ENCODE data around the gene HMGXB3. TPM values are rescaled to one million over a fixed set of nuclear protein-coding genes. Genes with fewer than 3 reads are reported as not detected.

The HMGXB3 gene
- total and polyA plus RNA-seq, 4 donors = 2.7 to 22.9 (median 11.0) TPM

DNA sequence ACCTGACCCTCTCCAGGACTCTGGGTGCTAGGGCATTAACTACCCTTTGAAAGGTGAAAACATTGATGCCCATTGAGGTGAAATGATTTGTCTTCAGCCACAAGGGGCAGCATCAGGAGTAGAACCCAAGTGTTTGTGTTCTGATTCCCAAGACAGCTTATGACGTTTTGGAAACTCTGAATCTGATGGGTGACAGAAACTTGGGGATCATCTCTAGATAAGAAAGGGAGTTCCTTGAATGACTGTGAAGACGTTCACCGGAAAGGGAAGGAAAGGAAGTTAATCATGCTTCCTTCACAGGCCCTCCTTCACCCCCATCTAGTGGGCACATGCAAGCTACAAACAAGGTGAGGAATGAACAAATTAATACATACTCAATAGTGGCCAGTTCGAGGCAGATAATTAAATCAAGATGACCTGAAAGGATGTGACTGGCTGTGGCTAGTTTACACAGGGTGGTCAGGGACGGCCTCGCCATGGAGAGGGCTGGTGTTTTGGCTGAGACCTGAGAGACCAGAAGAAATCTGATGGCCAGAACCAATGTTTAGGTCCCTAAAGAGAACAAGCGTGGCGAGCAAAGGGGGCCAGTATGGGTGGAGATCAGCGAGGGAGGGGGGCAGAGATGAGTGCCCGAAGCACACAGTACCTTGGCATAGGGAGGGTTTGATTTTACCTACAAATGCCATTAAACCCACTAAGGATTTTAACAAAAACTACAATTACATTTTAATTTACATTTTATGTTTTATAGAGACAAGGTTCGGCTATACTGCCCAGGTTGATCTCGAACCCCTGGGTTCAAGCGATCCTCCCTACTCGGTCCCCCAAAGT, 40.9 kb upstream of the HMGXB3 start:
- H3K9me3 ChIP-seq (ENCODE audit: control insufficient read depth in 4 of 4, low read length in 3 of 4) = no peaks in the 10 kb centered on the region
- peak overlapping the region; percentile 21 to 67 (median 65) for H3K4me3 ChIP-seq (ENCODE audit: low read depth in 1 of 3, low read length in 3 of 3)
- TF ChIP-seq GABPA (IDR thresholded peaks at IDR 0.05 in 1 of 2, conservative IDR thresholded peaks at IDR 0.05 in 1 of 2) (no peak), RXRA (IDR thresholded peaks at IDR 0.05) (no peak), RAD21 (IDR thresholded peaks at IDR 0.05) (peak; percentile 19 to 34), FOXA2 (IDR thresholded peaks at IDR 0.05) (no peak), HNF4G (IDR thresholded peaks at IDR 0.05) (no peak), NR2F2 (IDR thresholded peaks at IDR 0.05) (no peak), JUND (IDR thresholded peaks at IDR 0.05) (no peak), TAF1 (conservative IDR thresholded peaks at IDR 0.05) (no peak), SP1 (IDR thresholded peaks at IDR 0.05) (no peak), YY1 (IDR thresholded peaks at IDR 0.05) (no peak), HNF4A (conservative IDR thresholded peaks at IDR 0.05) (no peak), EGR1 (IDR thresholded peaks at IDR 0.05; ENCODE audit: low read depth in 2 of 2) (no peak)
- TF ChIP-seq, protein P1, sequence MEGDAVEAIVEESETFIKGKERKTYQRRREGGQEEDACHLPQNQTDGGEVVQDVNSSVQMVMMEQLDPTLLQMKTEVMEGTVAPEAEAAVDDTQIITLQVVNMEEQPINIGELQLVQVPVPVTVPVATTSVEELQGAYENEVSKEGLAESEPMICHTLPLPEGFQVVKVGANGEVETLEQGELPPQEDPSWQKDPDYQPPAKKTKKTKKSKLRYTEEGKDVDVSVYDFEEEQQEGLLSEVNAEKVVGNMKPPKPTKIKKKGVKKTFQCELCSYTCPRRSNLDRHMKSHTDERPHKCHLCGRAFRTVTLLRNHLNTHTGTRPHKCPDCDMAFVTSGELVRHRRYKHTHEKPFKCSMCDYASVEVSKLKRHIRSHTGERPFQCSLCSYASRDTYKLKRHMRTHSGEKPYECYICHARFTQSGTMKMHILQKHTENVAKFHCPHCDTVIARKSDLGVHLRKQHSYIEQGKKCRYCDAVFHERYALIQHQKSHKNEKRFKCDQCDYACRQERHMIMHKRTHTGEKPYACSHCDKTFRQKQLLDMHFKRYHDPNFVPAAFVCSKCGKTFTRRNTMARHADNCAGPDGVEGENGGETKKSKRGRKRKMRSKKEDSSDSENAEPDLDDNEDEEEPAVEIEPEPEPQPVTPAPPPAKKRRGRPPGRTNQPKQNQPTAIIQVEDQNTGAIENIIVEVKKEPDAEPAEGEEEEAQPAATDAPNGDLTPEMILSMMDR (IDR thresholded peaks at IDR 0.05; ENCODE audit: low read depth, low read length, missing input control) = peak; percentile 24
- TF ChIP-seq, protein P2, sequence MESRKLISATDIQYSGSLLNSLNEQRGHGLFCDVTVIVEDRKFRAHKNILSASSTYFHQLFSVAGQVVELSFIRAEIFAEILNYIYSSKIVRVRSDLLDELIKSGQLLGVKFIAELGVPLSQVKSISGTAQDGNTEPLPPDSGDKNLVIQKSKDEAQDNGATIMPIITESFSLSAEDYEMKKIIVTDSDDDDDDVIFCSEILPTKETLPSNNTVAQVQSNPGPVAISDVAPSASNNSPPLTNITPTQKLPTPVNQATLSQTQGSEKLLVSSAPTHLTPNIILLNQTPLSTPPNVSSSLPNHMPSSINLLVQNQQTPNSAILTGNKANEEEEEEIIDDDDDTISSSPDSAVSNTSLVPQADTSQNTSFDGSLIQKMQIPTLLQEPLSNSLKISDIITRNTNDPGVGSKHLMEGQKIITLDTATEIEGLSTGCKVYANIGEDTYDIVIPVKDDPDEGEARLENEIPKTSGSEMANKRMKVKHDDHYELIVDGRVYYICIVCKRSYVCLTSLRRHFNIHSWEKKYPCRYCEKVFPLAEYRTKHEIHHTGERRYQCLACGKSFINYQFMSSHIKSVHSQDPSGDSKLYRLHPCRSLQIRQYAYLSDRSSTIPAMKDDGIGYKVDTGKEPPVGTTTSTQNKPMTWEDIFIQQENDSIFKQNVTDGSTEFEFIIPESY (IDR thresholded peaks at IDR 0.05) = no peak
- TF ChIP-seq, protein P3, sequence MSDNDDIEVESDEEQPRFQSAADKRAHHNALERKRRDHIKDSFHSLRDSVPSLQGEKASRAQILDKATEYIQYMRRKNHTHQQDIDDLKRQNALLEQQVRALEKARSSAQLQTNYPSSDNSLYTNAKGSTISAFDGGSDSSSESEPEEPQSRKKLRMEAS (IDR thresholded peaks at IDR 0.05) = no peak
- WGBS = 41% methylated on average over 14 of the region's 14 CpGs
- H3K36me3 ChIP-seq (ENCODE audit: control insufficient read depth in 4 of 4, insufficient read depth in 3 of 4, low read depth in 1 of 4, low read length in 3 of 4) = no peaks in the 10 kb centered on the region
- peak overlapping the region; percentile 20 to 60 for H3K9ac ChIP-seq (ENCODE audit: low read depth in 1 of 2, low read length in 2 of 2)
- H3K27ac ChIP-seq (ENCODE audit: low read depth in 1 of 2, low read length in 2 of 2) = peak overlapping the region; percentile 46 to 47
- no peak for DNase-seq (ENCODE audit: low spot score)
- H3K27me3 ChIP-seq (ENCODE audit: control insufficient read depth in 4 of 4, insufficient read depth in 4 of 4, low read length in 3 of 4) = no peaks in the 10 kb centered on the region
- H3K4me1 ChIP-seq (ENCODE audit: control insufficient read depth in 4 of 4, insufficient read depth in 4 of 4, low read length in 3 of 4) = peaks cover 0 to 11% (median 6%) of the 10 kb centered on the region in 4 donors

DNA sequence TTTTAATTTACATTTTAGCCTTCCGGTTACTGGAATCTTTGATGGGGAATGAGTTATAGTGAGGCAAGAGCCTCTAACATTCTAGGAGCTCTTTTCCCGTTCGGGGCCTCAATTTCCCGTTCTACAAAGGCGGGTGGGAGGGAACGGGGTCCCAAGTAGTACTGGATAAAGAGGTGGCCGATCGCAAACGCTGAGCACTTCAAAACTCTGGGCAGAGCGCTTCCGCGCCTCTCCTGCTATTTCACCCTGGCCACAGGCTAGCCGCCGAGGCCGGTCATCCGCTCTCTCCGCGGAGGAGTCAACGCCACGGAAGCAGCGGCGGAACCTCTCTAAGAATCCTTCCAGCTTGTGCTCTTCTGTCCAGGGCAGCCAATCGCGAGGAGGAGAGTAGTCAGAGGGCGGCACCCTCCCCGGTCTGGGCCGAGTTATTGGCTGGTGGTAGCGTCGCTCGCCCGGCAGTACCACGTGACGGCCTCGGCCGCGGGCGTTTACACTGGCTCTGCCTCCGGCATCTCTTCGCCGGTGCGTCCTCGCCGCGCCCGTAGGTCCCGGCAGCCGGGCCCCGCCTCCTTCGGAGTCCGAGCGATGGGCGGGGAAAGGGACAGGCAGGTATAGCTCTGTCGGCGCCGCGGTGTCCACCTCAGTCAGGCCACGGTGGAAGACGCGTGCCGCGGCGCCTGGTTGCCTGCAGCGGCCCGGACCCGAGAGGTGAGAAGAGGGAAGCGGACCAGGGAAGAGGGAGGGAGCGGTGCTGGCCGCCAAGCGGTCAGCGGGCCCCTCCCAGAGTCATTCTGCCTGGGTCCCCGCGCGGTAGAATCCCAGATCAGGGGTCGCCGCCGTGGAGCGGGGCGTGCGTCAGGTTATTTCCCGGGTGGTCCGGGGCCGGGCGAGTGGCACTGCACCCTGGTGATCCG, 40.0 kb upstream of the HMGXB3 start, which contains the start of gene SLC26A2:
Gene SLC26A2 (plus strand): TSS at position 487 of the 914 bp plus-strand sequence. CDS start 16,895 bp downstream, outside the sequence.
- H3K9me3 ChIP-seq (ENCODE audit: control insufficient read depth in 4 of 4, low read length in 3 of 4) = no peaks in the 10 kb centered on the region
- under 1% methylated on average over 84 of the region's 84 CpGs for WGBS
- peak within 1 kb of the TSS; percentile 65 to 68 (median 67) for H3K4me3 ChIP-seq (ENCODE audit: low read depth in 1 of 3, low read length in 3 of 3)
- TF ChIP-seq, protein P1 (IDR thresholded peaks at IDR 0.05; ENCODE audit: low read depth, low read length, missing input control) = no peak
- TF ChIP-seq, protein P2 (IDR thresholded peaks at IDR 0.05) = no peak
- TF ChIP-seq, protein P4, sequence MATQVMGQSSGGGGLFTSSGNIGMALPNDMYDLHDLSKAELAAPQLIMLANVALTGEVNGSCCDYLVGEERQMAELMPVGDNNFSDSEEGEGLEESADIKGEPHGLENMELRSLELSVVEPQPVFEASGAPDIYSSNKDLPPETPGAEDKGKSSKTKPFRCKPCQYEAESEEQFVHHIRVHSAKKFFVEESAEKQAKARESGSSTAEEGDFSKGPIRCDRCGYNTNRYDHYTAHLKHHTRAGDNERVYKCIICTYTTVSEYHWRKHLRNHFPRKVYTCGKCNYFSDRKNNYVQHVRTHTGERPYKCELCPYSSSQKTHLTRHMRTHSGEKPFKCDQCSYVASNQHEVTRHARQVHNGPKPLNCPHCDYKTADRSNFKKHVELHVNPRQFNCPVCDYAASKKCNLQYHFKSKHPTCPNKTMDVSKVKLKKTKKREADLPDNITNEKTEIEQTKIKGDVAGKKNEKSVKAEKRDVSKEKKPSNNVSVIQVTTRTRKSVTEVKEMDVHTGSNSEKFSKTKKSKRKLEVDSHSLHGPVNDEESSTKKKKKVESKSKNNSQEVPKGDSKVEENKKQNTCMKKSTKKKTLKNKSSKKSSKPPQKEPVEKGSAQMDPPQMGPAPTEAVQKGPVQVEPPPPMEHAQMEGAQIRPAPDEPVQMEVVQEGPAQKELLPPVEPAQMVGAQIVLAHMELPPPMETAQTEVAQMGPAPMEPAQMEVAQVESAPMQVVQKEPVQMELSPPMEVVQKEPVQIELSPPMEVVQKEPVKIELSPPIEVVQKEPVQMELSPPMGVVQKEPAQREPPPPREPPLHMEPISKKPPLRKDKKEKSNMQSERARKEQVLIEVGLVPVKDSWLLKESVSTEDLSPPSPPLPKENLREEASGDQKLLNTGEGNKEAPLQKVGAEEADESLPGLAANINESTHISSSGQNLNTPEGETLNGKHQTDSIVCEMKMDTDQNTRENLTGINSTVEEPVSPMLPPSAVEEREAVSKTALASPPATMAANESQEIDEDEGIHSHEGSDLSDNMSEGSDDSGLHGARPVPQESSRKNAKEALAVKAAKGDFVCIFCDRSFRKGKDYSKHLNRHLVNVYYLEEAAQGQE (IDR thresholded peaks at IDR 0.05) = peak; percentile 79
- peak; percentile 23 for TF ChIP-seq NR2F2 (IDR thresholded peaks at IDR 0.05)
- TF ChIP-seq EGR1 (IDR thresholded peaks at IDR 0.05; ENCODE audit: low read depth in 2 of 2) = no peak
- TF ChIP-seq HNF4G (IDR thresholded peaks at IDR 0.05) = no peak

More for the DNA sequence above, 40.0 kb upstream of the HMGXB3 start, which contains the start of gene SLC26A2:
- peaks cover 0 to 11% (median 6%) of the 10 kb centered on the region in 4 donors for H3K4me1 ChIP-seq (ENCODE audit: control insufficient read depth in 4 of 4, insufficient read depth in 4 of 4, low read length in 3 of 4)
- H3K27ac ChIP-seq (ENCODE audit: low read depth in 1 of 2, low read length in 2 of 2) = peak within 1 kb of the TSS; percentile 46 to 47
- peak; percentile 95 for DNase-seq (ENCODE audit: low spot score)
- H3K27me3 ChIP-seq (ENCODE audit: control insufficient read depth in 4 of 4, insufficient read depth in 4 of 4, low read length in 3 of 4) = no peaks in the 10 kb centered on the region
- H3K36me3 ChIP-seq (ENCODE audit: control insufficient read depth in 4 of 4, insufficient read depth in 3 of 4, low read depth in 1 of 4, low read length in 3 of 4) = no peaks in the 10 kb centered on the region
- H3K9ac ChIP-seq (ENCODE audit: low read depth in 1 of 2, low read length in 2 of 2) = peak within 1 kb of the TSS; percentile 31 to 60
